Skin of body (tissue), 3 donors: ENCODE data around the gene MTFR1L. TPM values are rescaled to one million over a fixed set of nuclear protein-coding genes. Genes with fewer than 3 reads are reported as not detected.

Source experiments
- DNase-seq: peaks from one replicate; lab custom pipeline; 2025; lab: John Stamatoyannopoulos, UW
- small RNA-seq: library from RNA; depleted of rRNA; stranded (forward); fragments of <200 nt; gene quantifications from one replicate; pipeline ENCODE3, GENCODE V24; 2014; ENCODE audit warnings: low replicate concordance
- total RNA-seq: library from RNA; depleted of rRNA; stranded (reverse); fragments of >200 nt; gene quantifications from one replicate; pipeline ENCODE4 v1.2.3, GENCODE V29; 2014

MTFR1L gene
- total RNA-seq, 1 donor from 2014 or later: 29.3 TPM

- no peak for DNase-seq
These were observed 57.4 kb downstream of the MTFR1L start for GRCh38 chr1:25877155-25877554.

GRCh38 chr1:25878690-25879089, 58.9 kb downstream of the MTFR1L start:
- DNase-seq: no peak

GRCh38 chr1:25879675-25880074, 59.9 kb downstream of the MTFR1L start:
- no peak for DNase-seq

GRCh38 chr1:25880518-25880917, 60.8 kb downstream of the MTFR1L start:
- no peak for DNase-seq

- no peak for DNase-seq
These were observed 61.5 kb downstream of the MTFR1L start for GRCh38 chr1:25881266-25881665.

Small RNAs within 50 kb of the gene (small RNA-seq; reads per million reads assigned to genes)
- gene RF00019: not detected

Other genes with a start within 250 kb of the MTFR1L start
- 7.9 TPM for gene MAN1C1, start 203.2 kb upstream of the MTFR1L start, total RNA-seq
- 15.9 TPM for gene SELENON, start 19.8 kb upstream of the MTFR1L start, total RNA-seq
- 1.1 TPM for gene AUNIP, start 39.5 kb downstream of the MTFR1L start, total RNA-seq
- 8.4 TPM for gene PAQR7, start 55.8 kb downstream of the MTFR1L start, total RNA-seq
- gene STMN1, start 86.5 kb downstream of the MTFR1L start, total RNA-seq: 147 TPM
- gene PAFAH2, start 178.1 kb downstream of the MTFR1L start, total RNA-seq: 10.2 TPM
- 0.69 TPM for gene EXTL1, start 201.8 kb downstream of the MTFR1L start, total RNA-seq
- gene SLC30A2, start 226.2 kb downstream of the MTFR1L start, total RNA-seq: 0.30 TPM
- 4.7 TPM for gene TRIM63, start 247.7 kb downstream of the MTFR1L start, total RNA-seq